GM19372 (cell line): ENCODE data around the gene TVP23B.
A peak's percentile ranks its signal among the peaks of the same experiment; 100 is the strongest.
"Not testable (repeated sequence)": the region's sequence is repeated elsewhere in the genome, so short reads cannot be mapped to it uniquely, and the experiment has no call there.

Experiments used
- ATAC-seq: cut with Tn5 transposase; IDR thresholded peaks from one replicate; pipeline ENCODE4 v1.9.1; 2021; ENCODE audit warnings: mild to moderate bottlenecking, low read depth, moderate library complexity; ENCODE audit not compliant: unreplicated experiment

TVP23B gene

GRCh38 chr17:18786890-18787289 lies 5.9 kb downstream of the TVP23B start:
- ATAC-seq = not testable (repeated sequence)

GRCh38 chr17:18791402-18791801 lies 10.4 kb downstream of the TVP23B start:
- ATAC-seq = not testable (repeated sequence)

- not testable (repeated sequence) for ATAC-seq
Measured at GRCh38 chr17:18794841-18795240, 13.9 kb downstream of the TVP23B start.

- not testable (repeated sequence) for ATAC-seq
Measured at GRCh38 chr17:18796887-18797286, 15.9 kb downstream of the TVP23B start.

GRCh38 chr17:18803458-18804245 lies 22.7 kb downstream of the TVP23B start:
- not testable (repeated sequence) for ATAC-seq

GRCh38 chr17:18815924-18816323 lies 34.9 kb downstream of the TVP23B start:
- ATAC-seq = not testable (repeated sequence)

- not testable (repeated sequence) for ATAC-seq
Measured at GRCh38 chr17:18816489-18817371, 35.7 kb downstream of the TVP23B start.

GRCh38 chr17:18821430-18821829 lies 40.4 kb downstream of the TVP23B start:
- not testable (repeated sequence) for ATAC-seq

- not testable (repeated sequence) for ATAC-seq
Measured at GRCh38 chr17:18827613-18828012, 46.6 kb downstream of the TVP23B start.

- ATAC-seq = no peak
Measured at GRCh38 chr17:18848501-18848900, 67.5 kb downstream of the TVP23B start.

GRCh38 chr17:18850679-18851078 lies 69.7 kb downstream of the TVP23B start:
- ATAC-seq = no peak

GRCh38 chr17:18851201-18851600 lies 70.2 kb downstream of the TVP23B start:
- ATAC-seq = no peak

GRCh38 chr17:18854956-18855355 lies 74.0 kb downstream of the TVP23B start:
- ATAC-seq = no peak

- peak; percentile 69 for ATAC-seq
Measured at GRCh38 chr17:18855831-18856569, 75.0 kb downstream of the TVP23B start.
